ENCODE measurements around the gene FRAS1. TPM values are rescaled to one million over a fixed set of nuclear protein-coding genes. Genes with fewer than 3 reads are reported as not detected.

FRAS1 gene
- total RNA-seq, 1 donor from 2014 or later = not detected

DNA sequence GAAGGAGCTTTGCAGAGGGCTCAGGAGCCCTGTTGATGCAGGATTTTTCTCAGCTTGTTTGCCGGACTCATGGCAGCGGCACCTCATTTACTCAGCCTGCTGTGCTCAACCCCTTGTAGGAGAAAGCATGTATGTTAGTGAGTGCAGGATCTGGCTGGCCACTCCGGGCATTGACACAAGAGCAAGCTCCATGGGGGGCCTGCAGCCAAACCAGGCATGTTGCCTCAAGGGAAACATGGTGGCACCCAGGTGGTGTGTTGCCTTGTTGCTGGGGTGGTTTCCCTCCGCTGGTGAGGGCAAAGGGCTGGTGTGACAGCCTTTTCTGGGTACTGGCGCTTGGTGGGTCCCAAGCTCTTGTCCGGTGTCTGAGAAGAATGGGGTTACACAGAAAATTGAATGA, 305.2 kb downstream of the FRAS1 start:
- DNase-seq = no peak
- ATAC-seq (ENCODE audit: low read depth) = no peak
- Mint-ChIP-seq H3K27me3 (peaks cover 18% of the 10 kb centered on the region), H3K4me1 (no peaks in the 10 kb centered on the region), H3K4me3 (no peak overlapping the region), H3K9me3 (no peaks in the 10 kb centered on the region), H3K27ac (no peak overlapping the region), H3K36me3 (ENCODE audit: low read depth) (no peaks in the 10 kb centered on the region)
- ChIA-PET CTCF (no interaction called here), POLR2A (no interaction called here)
- intact Hi-C loops (cut with micrococcal nuclease) = no loop called here
- TF ChIP-seq, protein P1, sequence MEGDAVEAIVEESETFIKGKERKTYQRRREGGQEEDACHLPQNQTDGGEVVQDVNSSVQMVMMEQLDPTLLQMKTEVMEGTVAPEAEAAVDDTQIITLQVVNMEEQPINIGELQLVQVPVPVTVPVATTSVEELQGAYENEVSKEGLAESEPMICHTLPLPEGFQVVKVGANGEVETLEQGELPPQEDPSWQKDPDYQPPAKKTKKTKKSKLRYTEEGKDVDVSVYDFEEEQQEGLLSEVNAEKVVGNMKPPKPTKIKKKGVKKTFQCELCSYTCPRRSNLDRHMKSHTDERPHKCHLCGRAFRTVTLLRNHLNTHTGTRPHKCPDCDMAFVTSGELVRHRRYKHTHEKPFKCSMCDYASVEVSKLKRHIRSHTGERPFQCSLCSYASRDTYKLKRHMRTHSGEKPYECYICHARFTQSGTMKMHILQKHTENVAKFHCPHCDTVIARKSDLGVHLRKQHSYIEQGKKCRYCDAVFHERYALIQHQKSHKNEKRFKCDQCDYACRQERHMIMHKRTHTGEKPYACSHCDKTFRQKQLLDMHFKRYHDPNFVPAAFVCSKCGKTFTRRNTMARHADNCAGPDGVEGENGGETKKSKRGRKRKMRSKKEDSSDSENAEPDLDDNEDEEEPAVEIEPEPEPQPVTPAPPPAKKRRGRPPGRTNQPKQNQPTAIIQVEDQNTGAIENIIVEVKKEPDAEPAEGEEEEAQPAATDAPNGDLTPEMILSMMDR (IDR thresholded peaks at IDR 0.05) = no peak

DNA sequence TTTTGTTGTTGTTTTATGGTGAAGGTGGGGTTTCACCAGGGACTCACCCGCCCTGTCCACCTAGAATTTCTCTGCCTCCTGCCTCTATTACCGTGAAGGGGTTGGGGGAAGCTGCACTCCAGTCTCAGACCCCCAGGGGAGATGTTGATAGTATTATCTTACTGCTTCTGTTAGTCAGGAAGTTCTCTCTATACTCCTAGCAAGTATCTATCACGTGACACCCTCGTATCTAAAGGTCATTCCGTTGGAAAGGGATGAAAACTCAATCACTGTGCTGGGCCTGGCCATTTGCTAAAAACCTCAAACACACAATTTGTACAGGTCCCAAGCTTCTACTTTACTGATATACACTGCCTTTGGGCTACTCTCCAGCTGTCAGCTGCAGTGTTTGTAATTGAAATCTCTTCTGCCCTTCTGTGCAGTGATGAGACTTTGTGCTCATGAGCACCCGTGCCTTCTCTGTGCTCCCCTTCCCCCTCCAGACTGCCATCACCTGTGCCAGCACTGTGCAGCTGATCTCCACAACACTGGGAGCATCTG, 306.0 kb downstream of the FRAS1 start:
- ATAC-seq (ENCODE audit: low read depth) = no peak
- H3K27ac Mint-ChIP-seq = no peak overlapping the region

DNA sequence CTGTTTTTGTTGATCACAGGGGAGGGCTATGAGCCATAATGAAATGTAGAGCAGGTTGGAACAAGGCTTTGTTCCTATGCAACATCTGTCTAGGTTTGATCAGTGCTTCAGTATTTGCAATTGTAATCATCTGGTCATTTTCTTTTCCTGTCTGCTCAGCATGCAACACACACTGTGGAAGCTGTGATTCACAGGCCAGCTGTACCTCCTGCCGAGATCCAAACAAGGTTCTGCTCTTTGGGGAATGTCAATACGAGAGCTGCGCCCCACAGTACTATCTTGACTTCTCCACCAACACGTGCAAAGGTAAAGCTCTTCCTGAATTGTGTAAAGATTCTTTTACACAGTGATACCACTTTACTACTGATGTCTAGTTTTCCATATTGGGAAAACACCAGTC, 312.6 kb downstream of the FRAS1 start:
- intact Hi-C loops (cut with micrococcal nuclease) = no loop called here
- H3K4me1 Mint-ChIP-seq = no peaks in the 10 kb centered on the region
- POLR2A ChIA-PET = no interaction called here
- ATAC-seq (ENCODE audit: low read depth) (no peak), DNase-seq (no peak)
- CTCF ChIA-PET = no interaction called here
- no peak overlapping the region for H3K4me3 Mint-ChIP-seq
- H3K9me3 Mint-ChIP-seq = no peaks in the 10 kb centered on the region
- no peak overlapping the region for H3K27ac Mint-ChIP-seq
- H3K36me3 Mint-ChIP-seq (ENCODE audit: low read depth) = no peaks in the 10 kb centered on the region
- TF ChIP-seq, protein P1 (IDR thresholded peaks at IDR 0.05) = no peak
- H3K27me3 Mint-ChIP-seq = no peaks in the 10 kb centered on the region

More for the DNA sequence above, 306.0 kb downstream of the FRAS1 start:
- CTCF ChIA-PET = no interaction called here
- H3K9me3 Mint-ChIP-seq = no peaks in the 10 kb centered on the region
- intact Hi-C loops (cut with micrococcal nuclease) = no loop called here
- POLR2A ChIA-PET = no interaction called here
- H3K4me3 Mint-ChIP-seq = no peak overlapping the region
- no peak for DNase-seq
- no peaks in the 10 kb centered on the region for H3K36me3 Mint-ChIP-seq (ENCODE audit: low read depth)
- peaks cover 18% of the 10 kb centered on the region for H3K27me3 Mint-ChIP-seq
- TF ChIP-seq, protein P1 (IDR thresholded peaks at IDR 0.05) = no peak
- no peaks in the 10 kb centered on the region for H3K4me1 Mint-ChIP-seq

DNA sequence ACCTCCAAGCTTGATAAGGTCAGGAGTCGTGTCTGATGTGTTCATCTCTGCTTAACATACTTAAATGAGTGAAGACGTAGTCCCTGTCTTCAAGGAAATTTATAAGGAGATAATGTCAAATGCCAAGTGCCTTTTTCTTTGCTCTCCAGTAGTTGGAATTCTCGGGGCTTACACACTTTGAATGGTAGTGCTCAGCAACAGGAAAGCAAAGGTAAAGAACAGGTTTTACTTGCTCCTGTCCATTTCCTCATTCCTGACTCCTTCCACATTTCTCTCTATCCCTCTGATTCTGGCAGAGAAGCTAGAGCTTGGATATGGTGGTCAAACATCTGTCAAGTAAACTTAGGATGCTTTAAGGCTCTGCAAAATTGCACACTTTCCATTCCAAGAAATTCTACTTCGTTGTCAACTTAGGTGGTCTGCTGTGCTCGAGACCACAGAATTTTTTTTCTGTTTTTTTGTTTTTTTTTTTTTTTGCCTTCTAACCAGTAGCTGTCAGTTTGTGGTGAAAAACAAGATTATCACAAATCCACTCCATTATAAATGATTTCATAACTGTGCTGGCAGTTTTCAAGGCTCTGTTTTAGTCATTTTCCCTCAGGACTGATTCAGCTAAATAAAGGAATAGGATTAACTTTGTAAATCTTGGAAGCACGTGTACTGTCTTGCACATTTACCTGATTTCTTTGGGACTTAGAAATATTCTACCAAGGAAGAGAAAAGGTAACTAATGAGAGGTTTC, 313.7 kb downstream of the FRAS1 start:
- no peaks in the 10 kb centered on the region for H3K27me3 Mint-ChIP-seq

DNA sequence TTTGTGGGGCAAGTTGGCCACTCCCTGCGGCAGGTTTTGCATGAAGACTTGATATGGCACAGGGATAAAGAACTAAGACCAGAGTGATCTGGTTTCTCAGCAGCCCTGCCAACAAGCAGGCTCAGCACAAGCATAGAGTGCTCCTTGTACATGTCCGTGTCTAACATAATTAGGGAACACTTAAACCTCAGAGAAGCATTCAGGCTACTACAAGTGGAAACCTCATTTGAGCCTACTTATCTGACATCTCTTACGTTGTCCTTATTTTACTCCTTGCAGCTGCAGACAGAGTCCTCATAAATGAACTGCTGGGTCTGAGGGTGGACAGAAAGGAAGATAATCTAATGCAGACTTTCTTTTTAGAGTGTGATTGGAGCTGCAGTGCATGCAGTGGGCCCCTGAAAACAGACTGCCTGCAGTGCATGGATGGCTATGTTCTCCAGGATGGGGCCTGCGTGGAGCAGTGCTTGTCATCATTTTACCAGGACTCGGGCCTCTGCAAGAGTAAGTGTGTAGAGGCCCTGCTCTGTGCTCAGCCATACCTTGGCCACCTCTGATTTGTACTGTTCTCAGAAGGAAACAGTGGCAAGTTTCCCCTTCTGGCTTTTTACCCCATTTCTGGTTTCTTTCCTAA, 315.3 kb downstream of the FRAS1 start:
- Mint-ChIP-seq H3K9me3 (no peaks in the 10 kb centered on the region), H3K27ac (no peak overlapping the region), H3K4me3 (no peak overlapping the region), H3K36me3 (ENCODE audit: low read depth) (no peaks in the 10 kb centered on the region), H3K4me1 (no peaks in the 10 kb centered on the region), H3K27me3 (no peaks in the 10 kb centered on the region)
- intact Hi-C loops (cut with micrococcal nuclease) = no loop called here
- CTCF ChIA-PET = no interaction called here
- ATAC-seq (ENCODE audit: low read depth) (no peak), DNase-seq (no peak)
- POLR2A ChIA-PET = no interaction called here
- TF ChIP-seq, protein P1 (IDR thresholded peaks at IDR 0.05) = no peak

More for the DNA sequence above, 313.7 kb downstream of the FRAS1 start:
- ChIA-PET POLR2A (no interaction called here), CTCF (no interaction called here)
- H3K4me3 Mint-ChIP-seq = no peak overlapping the region
- DNase-seq (no peak), ATAC-seq (ENCODE audit: low read depth) (no peak)
- TF ChIP-seq, protein P1 (IDR thresholded peaks at IDR 0.05) = no peak
- H3K27ac Mint-ChIP-seq = no peak overlapping the region
- no peaks in the 10 kb centered on the region for H3K4me1 Mint-ChIP-seq
- no peaks in the 10 kb centered on the region for H3K9me3 Mint-ChIP-seq
- H3K36me3 Mint-ChIP-seq (ENCODE audit: low read depth) = no peaks in the 10 kb centered on the region
- intact Hi-C loops (cut with micrococcal nuclease) = no loop called here

Data from activated B cell treated with CpG ODN at 0.5 μM for 24 hours (primary cell).